ENCODE data around the gene SLC22A17. TPM values are rescaled to one million over a fixed set of nuclear protein-coding genes. Genes with fewer than 3 reads are reported as not detected.
"Not testable (repeated sequence)": the region's sequence is repeated elsewhere in the genome, so short reads cannot be mapped to it uniquely, and the experiment has no call there.

The SLC22A17 gene
- total RNA-seq, 4 donors from 2014 or later, result 22.7 to 36.4 (median 30.4) TPM

DNA sequence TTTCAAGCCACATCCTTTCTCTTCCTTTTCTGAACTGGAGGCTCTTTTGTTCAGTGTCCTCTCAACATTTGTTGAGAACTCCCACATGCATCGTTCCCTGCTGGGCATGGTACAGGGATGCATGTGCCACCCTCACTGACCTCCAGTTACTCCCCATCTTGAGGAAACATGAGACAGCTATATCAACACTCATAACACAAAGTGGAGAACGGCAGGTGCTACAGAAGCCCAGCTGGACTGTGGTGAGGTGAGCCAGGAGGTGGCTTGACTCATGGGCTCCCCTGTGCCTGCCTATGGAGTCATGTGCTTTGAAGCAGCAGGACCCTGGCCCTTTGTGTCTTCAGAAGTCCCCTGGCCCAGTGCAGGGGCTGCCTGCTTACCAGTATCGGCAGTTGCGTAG is 45.7 kb upstream of the SLC22A17 start:
- no peaks in the 10 kb centered on the region for H3K36me3 ChIP-seq
- peaks cover 15% of the 10 kb centered on the region for H3K27me3 ChIP-seq
- WGBS, 2 donors (ENCODE audit: low coverage in 1 of 2), result 100% methylated on average over 2 of the region's 4 CpGs; no CpG with 5 or more reads in 1 of the 2 donors
- H3K4me3 ChIP-seq, result no peak overlapping the region
- H3K9me3 ChIP-seq, result no peaks in the 10 kb centered on the region
- TF ChIP-seq POLR2AphosphoS5 (IDR thresholded peaks at IDR 0.05), result no peak
- no peak for TF ChIP-seq EP300 (IDR thresholded peaks at IDR 0.05)
- TF ChIP-seq POLR2A (IDR thresholded peaks at IDR 0.05), result no peak
- TF ChIP-seq, protein P1, sequence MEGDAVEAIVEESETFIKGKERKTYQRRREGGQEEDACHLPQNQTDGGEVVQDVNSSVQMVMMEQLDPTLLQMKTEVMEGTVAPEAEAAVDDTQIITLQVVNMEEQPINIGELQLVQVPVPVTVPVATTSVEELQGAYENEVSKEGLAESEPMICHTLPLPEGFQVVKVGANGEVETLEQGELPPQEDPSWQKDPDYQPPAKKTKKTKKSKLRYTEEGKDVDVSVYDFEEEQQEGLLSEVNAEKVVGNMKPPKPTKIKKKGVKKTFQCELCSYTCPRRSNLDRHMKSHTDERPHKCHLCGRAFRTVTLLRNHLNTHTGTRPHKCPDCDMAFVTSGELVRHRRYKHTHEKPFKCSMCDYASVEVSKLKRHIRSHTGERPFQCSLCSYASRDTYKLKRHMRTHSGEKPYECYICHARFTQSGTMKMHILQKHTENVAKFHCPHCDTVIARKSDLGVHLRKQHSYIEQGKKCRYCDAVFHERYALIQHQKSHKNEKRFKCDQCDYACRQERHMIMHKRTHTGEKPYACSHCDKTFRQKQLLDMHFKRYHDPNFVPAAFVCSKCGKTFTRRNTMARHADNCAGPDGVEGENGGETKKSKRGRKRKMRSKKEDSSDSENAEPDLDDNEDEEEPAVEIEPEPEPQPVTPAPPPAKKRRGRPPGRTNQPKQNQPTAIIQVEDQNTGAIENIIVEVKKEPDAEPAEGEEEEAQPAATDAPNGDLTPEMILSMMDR (IDR thresholded peaks at IDR 0.05), result no peak
- H3K4me1 ChIP-seq, result no peaks in the 10 kb centered on the region
- ATAC-seq, result no peak
- H3K27ac ChIP-seq, result no peak overlapping the region

DNA sequence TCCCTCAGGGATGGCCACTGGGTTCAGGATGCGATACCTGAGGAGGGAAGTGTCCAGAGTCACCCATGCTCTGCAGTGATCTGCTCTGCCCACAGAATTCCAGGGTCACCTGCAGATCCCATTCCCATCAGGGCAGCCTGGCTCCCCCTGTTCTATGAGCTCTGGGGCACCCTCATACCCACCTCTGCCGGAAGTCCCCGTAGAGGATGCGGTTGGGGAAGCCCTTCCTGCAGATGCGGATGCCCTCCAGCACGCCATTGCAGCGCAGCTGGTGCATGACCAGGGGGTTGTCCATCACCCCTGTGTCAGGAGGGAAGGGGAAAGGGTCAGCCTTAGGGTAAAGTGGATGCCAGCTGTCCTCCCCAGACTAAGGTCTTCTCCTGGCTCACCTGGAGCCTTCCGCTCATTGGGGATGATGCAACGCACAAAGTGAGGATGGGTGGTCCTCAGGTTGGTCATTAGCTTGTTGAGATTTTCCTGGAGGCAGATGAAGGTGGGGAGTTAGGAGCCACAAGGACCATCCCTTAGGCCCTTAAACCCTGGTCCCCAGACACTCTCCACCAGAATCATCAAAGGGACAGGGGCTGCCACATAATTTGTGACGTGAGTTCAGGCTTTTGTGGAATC is 44.2 kb upstream of the SLC22A17 start:
- 83% methylated on average over 3 of the region's 10 CpGs; no CpG with 5 or more reads in 1 of the 2 donors for WGBS, 2 donors (ENCODE audit: low coverage in 1 of 2)
- Histone ChIP-seq H3K27me3 (peaks cover 2% of the 10 kb centered on the region), H3K27ac (no peak overlapping the region), H3K4me3 (no peak overlapping the region), H3K36me3 (no peaks in the 10 kb centered on the region), H3K9me3 (no peaks in the 10 kb centered on the region), H3K4me1 (no peaks in the 10 kb centered on the region)
- TF ChIP-seq, protein P1 (IDR thresholded peaks at IDR 0.05), result no peak
- no peak for TF ChIP-seq POLR2AphosphoS5 (IDR thresholded peaks at IDR 0.05)
- TF ChIP-seq EP300 (IDR thresholded peaks at IDR 0.05), result no peak
- no peak for TF ChIP-seq POLR2A (IDR thresholded peaks at IDR 0.05)
- no peak for ATAC-seq

DNA sequence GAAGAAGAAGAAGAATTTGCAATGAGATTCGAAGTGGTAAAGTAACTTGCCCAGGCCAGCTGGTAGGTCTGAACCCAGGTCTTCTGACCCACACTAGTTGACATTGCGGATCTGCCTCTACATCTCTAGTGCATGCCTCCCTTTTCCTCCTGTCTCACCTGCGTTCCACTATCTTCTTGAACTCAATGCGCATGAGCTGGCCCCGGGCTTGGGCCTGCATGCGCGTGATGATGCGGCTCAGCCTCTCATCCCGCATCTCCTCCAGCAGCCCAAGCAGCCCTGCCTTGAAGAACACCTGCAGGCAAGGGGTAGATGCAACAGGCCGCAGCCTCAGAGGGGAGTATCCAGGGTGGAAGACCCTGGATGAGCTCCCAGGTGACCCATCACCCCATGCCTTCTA is 43.4 kb upstream of the SLC22A17 start:
- H3K36me3 ChIP-seq, result no peaks in the 10 kb centered on the region
- H3K4me3 ChIP-seq, result no peak overlapping the region
- ATAC-seq, result no peak
- H3K27me3 ChIP-seq, result no peaks in the 10 kb centered on the region
- H3K27ac ChIP-seq, result no peak overlapping the region
- no peak for TF ChIP-seq EP300 (IDR thresholded peaks at IDR 0.05)
- TF ChIP-seq POLR2AphosphoS5 (IDR thresholded peaks at IDR 0.05), result no peak
- TF ChIP-seq POLR2A (IDR thresholded peaks at IDR 0.05), result no peak
- TF ChIP-seq, protein P1 (IDR thresholded peaks at IDR 0.05), result no peak
- H3K9me3 ChIP-seq, result no peaks in the 10 kb centered on the region
- WGBS, 2 donors (ENCODE audit: low coverage in 1 of 2), result 76 to 80% methylated on average over 2 to 3 of the region's 10 CpGs
- H3K4me1 ChIP-seq, result no peaks in the 10 kb centered on the region

DNA sequence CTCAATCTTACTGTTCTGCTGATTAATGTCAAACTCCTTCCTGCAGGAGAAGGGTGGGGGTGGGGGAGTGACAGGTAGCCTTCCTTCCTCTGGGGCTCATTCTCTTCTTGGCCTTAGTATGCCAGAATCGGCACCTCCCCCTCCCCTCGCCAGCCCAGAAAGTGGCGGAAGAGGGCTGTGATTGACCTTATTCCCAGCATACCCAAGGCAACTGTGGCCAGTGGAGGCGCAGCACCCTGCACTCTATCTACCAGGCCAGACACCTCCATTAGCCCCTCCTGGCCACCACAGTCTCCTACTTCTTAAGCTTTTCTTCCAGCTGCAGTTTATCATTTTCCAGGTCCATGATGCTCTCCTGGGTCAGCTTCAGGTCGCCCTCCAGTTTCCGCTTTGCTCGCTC is 39.9 kb upstream of the SLC22A17 start:
- Histone ChIP-seq H3K27me3 (peaks cover 6% of the 10 kb centered on the region), H3K36me3 (no peaks in the 10 kb centered on the region), H3K4me1 (no peaks in the 10 kb centered on the region), H3K9me3 (no peaks in the 10 kb centered on the region), H3K27ac (no peak overlapping the region), H3K4me3 (no peak overlapping the region)
- ATAC-seq, result no peak
- 53 to 83% methylated on average over 6 of the region's 7 CpGs for WGBS, 2 donors (ENCODE audit: low coverage in 1 of 2)
- TF ChIP-seq POLR2AphosphoS5 (IDR thresholded peaks at IDR 0.05) (no peak), EP300 (IDR thresholded peaks at IDR 0.05) (no peak), POLR2A (IDR thresholded peaks at IDR 0.05) (no peak)
- TF ChIP-seq, protein P1 (IDR thresholded peaks at IDR 0.05), result no peak

DNA sequence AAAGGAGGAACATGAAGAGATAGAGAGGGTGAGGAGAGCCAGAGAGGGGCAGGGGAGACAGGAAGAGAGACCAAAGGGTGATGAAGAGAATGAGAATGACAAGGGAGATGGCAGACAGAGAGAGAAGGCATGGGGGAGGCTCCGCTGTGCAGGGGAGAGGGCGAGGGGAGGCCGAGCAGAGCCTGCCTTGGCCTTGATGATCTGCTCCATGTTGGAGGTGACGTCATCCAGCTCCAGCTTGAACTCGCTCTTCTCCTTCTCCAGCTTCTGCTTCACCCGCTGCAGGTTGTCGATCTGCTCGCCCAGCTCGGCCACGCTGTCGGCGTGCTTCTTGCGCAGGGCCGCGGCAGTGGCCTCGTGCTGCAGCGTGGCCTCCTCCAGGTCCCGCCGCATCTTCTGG is 37.2 kb upstream of the SLC22A17 start:
- not testable (repeated sequence) for H3K27me3 ChIP-seq, H3K4me1 ChIP-seq, ATAC-seq, H3K27ac ChIP-seq, H3K9me3 ChIP-seq, H3K36me3 ChIP-seq, H3K4me3 ChIP-seq
- WGBS, 2 donors (ENCODE audit: low coverage in 1 of 2), result 83 to 84% methylated on average over 2 to 4 of the region's 19 CpGs

Measured in gastroesophageal sphincter (tissue), 4 donors.